ENCODE measurements around the gene PLA1A. TPM values are rescaled to one million over a fixed set of nuclear protein-coding genes. Genes with fewer than 3 reads are reported as not detected.

PLA1A gene
- total and polyA plus RNA-seq, 12 donors = 0.55 to 19.3 (median 1.9) TPM

GRCh38 chr3:119652306-119653033 lies 54.8 kb downstream of the PLA1A start:
- intact Hi-C loops (cut with DNase I) = loop anchor here in 2 of 10 donors (5.0 kb wide), 1 partner anchor 75 kb away; the partner anchor contains the start of gene ADPRH (in 2 of the 2)
- Histone ChIP-seq H3K27me3 (no peaks in the 10 kb centered on the region), H3K27ac (peak overlapping the region; percentile 79 to 98 (median 92)), H3K4me3 (peak overlapping the region in 1 of 10 donors; percentile 17), H3K36me3 (peaks cover 0 to 62% (median 10%) of the 10 kb centered on the region in 9 donors), H3K9me3 (no peaks in the 10 kb centered on the region), H3K4me1 (peaks cover 13 to 80% (median 67%) of the 10 kb centered on the region in 9 donors)
- TF ChIP-seq CTCF (IDR thresholded peaks at IDR 0.05) = no peak
- WGBS, 2 donors = 14 to 22% methylated on average over 7 of the region's 7 CpGs
- ATAC-seq (peak; percentile 73 to 89 (median 82)), DNase-seq (peak; percentile 45 to 75)

GRCh38 chr3:119653876-119654275 lies 56.2 kb downstream of the PLA1A start:
- Histone ChIP-seq H3K4me1 (peaks cover 5 to 68% (median 53%) of the 10 kb centered on the region in 9 donors), H3K36me3 (peaks cover 0 to 60% (median 10%) of the 10 kb centered on the region in 9 donors), H3K4me3 (peak overlapping the region in 4 of 10 donors; percentile 54 to 72 (median 60)), H3K9me3 (no peaks in the 10 kb centered on the region), H3K27ac (peak overlapping the region in 9 of 10 donors; percentile 26 to 98 (median 85)), H3K27me3 (no peaks in the 10 kb centered on the region)
- intact Hi-C loops (cut with DNase I) = loop anchor here in 2 of 10 donors (5.0 kb wide), 1 partner anchor 77 kb away; the partner anchor contains the start of gene ADPRH (in 2 of the 2)
- 17 to 32% methylated on average over 2 of the region's 2 CpGs for WGBS, 2 donors
- TF ChIP-seq CTCF (IDR thresholded peaks at IDR 0.05) = no peak
- ATAC-seq (no peak), DNase-seq (no peak)

- 45 to 58% methylated on average over 4 of the region's 4 CpGs for WGBS, 2 donors
- H3K27ac ChIP-seq = peak overlapping the region in 9 of 10 donors; percentile 43 to 98 (median 95)
Observed at GRCh38 chr3:119657887-119658702, 60.4 kb downstream of the PLA1A start.

More at GRCh38 chr3:119657887-119658702, 60.4 kb downstream of the PLA1A start:
- no peak for DNase-seq
- no peaks in the 10 kb centered on the region for H3K9me3 ChIP-seq
- H3K27me3 ChIP-seq = no peaks in the 10 kb centered on the region
- H3K4me1 ChIP-seq = peaks cover 4 to 62% (median 37%) of the 10 kb centered on the region in 9 donors
- intact Hi-C loops (cut with DNase I) = no loop called here
- peak overlapping the region; percentile 30 to 72 (median 58) for H3K4me3 ChIP-seq
- H3K36me3 ChIP-seq = peaks cover 0 to 50% (median 6%) of the 10 kb centered on the region in 9 donors
- peak in 2 of 9 donors; percentile 6 to 8 for TF ChIP-seq CTCF (IDR thresholded peaks at IDR 0.05)
- ATAC-seq = no peak

Measured in heart right ventricle (tissue), 16 donors.